GM12872 (cell line): ENCODE measurements around the gene APCDD1.

Experiments
- CTCF ChIP-seq: IDR thresholded peaks from 3 replicates; pipeline ENCODE4 v1.5.1; 2011; ENCODE audit warnings: low read depth, mild to moderate bottlenecking, low read length, moderate library complexity; ENCODE audit not compliant: insufficient read depth

The APCDD1 gene

DNA sequence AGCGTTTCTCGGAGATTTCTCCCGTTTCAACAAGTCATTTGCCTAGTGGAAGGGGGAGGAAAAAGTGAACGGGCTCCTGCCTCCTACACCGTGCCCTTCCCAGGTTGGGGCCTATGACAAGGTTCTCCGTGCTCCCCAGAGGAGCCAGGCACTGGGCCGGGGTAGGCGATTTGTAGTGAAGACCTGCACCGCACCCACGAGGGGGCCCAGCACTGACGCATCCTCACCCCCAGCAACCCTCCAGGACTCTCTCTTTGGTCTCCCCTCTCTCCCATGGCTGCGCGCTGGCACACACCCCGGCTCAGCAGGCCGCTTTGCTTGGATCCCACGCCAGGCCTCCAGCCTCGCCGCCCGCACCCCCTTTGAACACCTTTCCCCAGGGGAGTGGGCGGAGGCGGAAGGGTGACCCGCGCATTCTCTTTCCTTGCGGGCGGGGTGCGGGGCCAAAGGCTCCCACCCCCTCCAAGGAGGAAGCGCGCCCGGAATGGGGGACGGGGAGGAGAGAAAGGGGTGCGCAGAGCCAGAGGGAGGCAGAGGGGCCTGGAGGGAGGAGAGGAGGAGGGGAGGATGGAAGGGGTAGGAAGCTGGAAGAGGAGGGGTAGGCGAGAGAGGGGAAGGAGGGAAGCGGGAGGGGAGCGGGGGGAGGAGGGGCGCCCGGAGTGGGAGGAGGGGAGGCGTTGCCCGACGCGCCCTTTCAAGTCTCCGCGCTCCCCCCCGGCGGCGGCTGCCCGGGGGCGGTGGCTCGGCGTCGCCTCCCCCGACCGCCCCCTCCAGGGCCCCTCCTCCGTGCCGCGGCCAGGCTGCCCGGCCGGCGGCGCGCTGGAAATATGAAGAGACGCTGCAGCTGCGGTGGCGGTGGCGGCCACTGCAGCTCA, at the start of gene APCDD1:
Gene APCDD1 (plus strand): TSS at position 830 of the 875 bp plus-strand sequence. CDS start 347 bp downstream, outside the sequence.
- TF ChIP-seq CTCF = no peak

DNA sequence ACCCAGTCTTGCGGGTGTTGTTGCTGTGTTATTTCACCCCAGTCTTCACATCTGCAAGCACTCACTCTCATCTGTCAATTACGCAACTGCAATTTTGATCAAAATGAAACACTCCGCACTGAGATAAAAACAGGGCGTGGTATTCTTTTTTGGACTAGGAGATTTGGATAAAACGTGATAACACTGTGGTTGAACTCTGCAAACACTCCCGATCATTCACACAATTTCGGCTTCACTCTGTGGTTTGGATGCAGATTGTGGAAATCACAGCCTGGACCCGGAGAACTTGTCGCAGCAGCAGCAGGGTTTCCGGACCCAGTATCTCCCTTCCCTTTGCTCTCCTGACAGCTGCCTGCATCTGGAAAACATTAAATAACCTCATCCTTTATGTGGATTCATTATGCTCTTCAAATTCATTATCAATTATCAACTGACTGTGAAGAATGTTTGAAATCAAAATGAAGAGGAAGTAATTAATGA, 49.4 kb upstream of the APCDD1 start:
- no peak for TF ChIP-seq CTCF

DNA sequence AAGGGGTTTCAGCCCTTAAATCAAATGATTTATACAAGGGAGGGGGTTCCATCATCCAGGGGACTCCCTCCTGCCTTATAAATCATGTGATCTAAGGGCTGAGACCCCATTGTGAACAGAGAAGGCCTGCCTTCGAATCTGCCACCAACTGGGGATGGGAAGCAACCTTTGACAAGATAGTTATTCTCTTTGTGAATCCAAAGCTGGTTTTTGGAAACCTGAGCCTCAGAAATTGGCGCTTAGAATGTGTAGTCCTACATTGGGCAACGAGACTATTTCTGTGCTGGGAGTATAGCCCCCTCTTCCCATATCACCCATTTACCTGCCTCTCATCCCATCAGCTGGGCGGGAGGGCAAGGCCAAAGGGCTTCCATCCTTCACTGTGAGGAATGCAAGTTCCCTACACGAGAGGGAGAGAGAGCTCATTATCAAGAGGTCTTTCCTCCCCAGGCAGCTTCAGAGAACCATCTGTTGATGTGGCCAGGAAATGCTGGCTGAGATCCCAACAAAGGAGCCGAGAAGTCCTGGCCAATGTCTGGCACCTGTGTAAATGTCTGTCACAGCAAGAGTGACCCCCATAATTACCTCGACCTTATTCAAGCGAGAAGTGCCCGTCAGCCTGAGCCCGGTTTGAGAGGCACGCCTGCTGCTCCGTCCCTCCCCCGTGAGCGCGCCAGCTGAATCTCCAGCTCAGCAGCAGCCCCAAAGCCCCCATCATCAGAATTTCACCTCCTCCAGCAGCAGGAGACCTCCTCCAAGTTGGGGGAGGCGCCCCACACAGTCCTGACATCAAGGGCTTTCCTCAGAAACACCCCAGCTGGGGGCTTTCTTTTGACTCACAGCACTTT, 48.4 kb upstream of the APCDD1 start:
- TF ChIP-seq CTCF = no peak

- TF ChIP-seq CTCF = no peak
Observed at GRCh38 chr18:10408131-10408530, 46.3 kb upstream of the APCDD1 start.

DNA sequence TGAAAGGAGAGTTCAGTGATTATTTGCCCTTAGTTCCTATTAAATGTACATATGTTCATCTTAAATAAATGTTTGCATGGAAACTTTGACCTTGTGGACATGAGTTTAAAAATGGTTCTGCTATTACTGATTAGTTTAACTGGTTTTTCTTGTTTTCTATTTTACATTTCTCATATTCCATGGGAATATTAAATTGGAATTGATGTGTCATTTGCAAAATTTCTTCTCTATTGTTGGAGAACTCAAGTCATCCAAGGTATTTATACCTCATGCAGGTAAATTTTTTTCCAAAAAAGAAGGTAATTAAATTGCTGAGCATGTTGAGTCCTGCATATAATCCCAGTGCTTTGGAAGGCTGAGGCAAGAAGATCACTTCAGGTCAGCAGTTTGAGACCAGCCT, 45.4 kb upstream of the APCDD1 start:
- no peak for TF ChIP-seq CTCF

DNA sequence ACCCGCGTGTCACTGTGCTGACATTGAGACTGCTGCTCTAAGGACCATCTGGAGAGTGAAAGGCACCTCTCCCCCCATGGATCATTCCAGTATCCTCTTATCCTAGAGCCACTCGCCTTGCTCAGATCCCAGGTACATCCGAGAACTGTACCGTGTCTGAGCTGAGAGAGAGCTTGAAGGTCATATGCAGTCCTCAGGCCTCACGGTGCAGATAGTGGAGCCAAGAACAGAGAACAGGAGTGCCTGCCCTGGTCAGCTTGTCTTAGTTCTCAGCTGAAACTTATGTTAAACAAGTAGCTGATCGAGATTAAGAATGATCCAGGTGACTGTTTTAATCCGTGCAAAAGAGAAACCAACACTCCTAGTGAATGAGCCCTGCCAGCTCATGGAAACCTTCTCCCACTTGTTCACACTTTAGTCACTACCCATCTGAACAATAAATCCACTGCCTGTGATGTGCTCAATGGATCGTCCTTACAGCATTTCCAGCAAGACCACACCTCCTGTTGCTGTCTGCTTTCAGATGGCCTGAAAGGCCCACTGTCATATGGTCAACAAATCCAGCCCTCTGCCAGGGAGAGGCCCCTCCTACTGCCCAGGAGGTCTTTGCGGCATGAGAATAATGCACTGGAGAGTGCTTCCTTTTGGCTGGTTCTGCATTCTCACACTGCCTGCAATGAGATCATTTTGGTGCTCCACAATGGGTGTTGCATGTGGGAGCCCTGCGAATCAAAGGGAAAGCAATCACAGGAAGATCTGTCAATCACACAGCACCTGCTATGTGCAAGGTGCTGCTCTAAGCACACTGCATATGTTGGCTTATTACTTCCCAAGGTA, 43.7 kb upstream of the APCDD1 start:
- TF ChIP-seq CTCF = no peak
